ENCODE measurements around the gene EVC.
"Not testable (repeated sequence)": the region's sequence is repeated elsewhere in the genome, so short reads cannot be mapped to it uniquely, and the experiment has no call there.

The EVC gene

GRCh38 chr4:5795580-5795979, 84.6 kb downstream of the EVC start:
- DNase-seq: no peak

GRCh38 chr4:5796976-5797375, 86.0 kb downstream of the EVC start:
- no peak for DNase-seq

- no peak for DNase-seq
These were observed 86.9 kb downstream of the EVC start for GRCh38 chr4:5797866-5798265.

- DNase-seq: no peak
These were observed 87.5 kb downstream of the EVC start for GRCh38 chr4:5798462-5798861.

GRCh38 chr4:5798946-5799345, 87.9 kb downstream of the EVC start:
- no peak for DNase-seq

- no peak for DNase-seq
These were observed 88.4 kb downstream of the EVC start for GRCh38 chr4:5799406-5799805.

GRCh38 chr4:5800496-5800895, 89.5 kb downstream of the EVC start:
- no peak for DNase-seq

- DNase-seq: no peak
These were observed 90.7 kb downstream of the EVC start for GRCh38 chr4:5801696-5802095.

- no peak for DNase-seq
These were observed 91.6 kb downstream of the EVC start for GRCh38 chr4:5802565-5802964.

- DNase-seq: no peak
These were observed 93.7 kb downstream of the EVC start for GRCh38 chr4:5804656-5805055.

- no peak for DNase-seq
These were observed 94.3 kb downstream of the EVC start for GRCh38 chr4:5805270-5805669.

- DNase-seq: no peak
These were observed 97.2 kb downstream of the EVC start for GRCh38 chr4:5808081-5808741.

- no peak for DNase-seq
These were observed 98.3 kb downstream of the EVC start for GRCh38 chr4:5809216-5809776.

GRCh38 chr4:5810151-5810550, 99.2 kb downstream of the EVC start:
- DNase-seq: no peak

GRCh38 chr4:5810770-5811430, 99.9 kb downstream of the EVC start:
- DNase-seq: no peak

- DNase-seq: not testable (repeated sequence)
These were observed 101.1 kb downstream of the EVC start for GRCh38 chr4:5812057-5812456.

GRCh38 chr4:5812506-5813229, 101.7 kb downstream of the EVC start:
- DNase-seq: no peak

GRCh38 chr4:5813882-5814255, 102.9 kb downstream of the EVC start:
- DNase-seq: no peak

- no peak for DNase-seq
These were observed 103.4 kb downstream of the EVC start for GRCh38 chr4:5814421-5814820.

GRCh38 chr4:5815641-5816040, 104.6 kb downstream of the EVC start:
- no peak for DNase-seq

GRCh38 chr4:5816101-5816500, 105.1 kb downstream of the EVC start:
- DNase-seq: no peak

- no peak for DNase-seq
These were observed 105.9 kb downstream of the EVC start for GRCh38 chr4:5816851-5817375.

- no peak for DNase-seq
These were observed 110.8 kb downstream of the EVC start for GRCh38 chr4:5821665-5822358.

Data from GOT3 (cell line).